ENCODE results near the gene NTMT1. TPM values are rescaled to one million over a fixed set of nuclear protein-coding genes. Genes with fewer than 3 reads are reported as not detected.

Gene NTMT1
- total and polyA plus RNA-seq, 12 donors, result 54.0 to 123 (median 61.9) TPM

DNA sequence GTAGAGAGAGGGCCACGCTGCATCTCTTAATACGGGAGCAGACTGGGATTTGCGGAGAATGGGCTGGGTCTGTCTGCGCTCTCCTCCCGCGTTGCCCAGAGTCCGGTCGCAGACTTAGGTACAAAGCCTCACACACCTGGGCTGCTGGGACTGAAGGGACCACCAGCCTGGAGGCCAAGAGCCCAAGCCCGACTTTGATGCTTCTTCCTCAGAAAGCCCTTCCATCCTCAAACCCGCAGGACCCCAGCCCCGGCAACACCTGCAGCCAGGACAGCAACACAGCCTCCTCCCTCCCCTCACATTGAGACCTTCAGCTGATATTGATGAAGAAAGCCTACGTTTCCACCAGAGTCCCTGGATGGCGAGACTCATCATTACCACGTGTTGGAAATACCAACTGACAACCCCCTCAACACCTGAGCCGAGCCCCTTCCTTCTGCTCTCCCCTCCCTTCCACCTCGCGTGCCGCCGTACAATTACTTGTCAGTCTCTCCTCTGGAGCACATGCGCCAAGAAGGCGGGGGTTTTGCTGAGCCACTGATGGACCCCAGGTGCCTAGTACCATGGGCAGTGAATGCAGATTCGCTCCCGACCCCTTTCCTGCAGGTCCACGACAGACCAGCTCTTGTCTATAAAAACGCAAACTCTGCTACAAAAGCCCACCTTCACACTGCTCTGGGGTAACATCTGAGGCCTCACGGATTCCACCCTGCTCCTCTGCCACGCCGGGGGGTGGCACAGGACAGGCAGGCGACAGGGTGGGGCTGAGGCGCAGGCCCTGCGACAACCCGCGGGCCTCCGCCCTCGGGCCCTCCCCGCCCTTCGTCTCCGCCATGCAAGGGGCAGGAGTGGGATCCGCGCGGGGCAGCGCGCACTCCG, 15.1 kb downstream of the NTMT1 start:
- intact Hi-C loops (cut with DNase I), result loop anchor here (5.0 to 10.0 kb wide), 5 partner anchors 84 to 141 kb away; no protein-coding TSS in a partner anchor
- peak in 3 of 8 donors; percentile 0 to 9 (median 1) for ATAC-seq
- H3K27ac ChIP-seq, result peak overlapping the region in 9 of 10 donors; percentile 78 to 92 (median 85)

DNA sequence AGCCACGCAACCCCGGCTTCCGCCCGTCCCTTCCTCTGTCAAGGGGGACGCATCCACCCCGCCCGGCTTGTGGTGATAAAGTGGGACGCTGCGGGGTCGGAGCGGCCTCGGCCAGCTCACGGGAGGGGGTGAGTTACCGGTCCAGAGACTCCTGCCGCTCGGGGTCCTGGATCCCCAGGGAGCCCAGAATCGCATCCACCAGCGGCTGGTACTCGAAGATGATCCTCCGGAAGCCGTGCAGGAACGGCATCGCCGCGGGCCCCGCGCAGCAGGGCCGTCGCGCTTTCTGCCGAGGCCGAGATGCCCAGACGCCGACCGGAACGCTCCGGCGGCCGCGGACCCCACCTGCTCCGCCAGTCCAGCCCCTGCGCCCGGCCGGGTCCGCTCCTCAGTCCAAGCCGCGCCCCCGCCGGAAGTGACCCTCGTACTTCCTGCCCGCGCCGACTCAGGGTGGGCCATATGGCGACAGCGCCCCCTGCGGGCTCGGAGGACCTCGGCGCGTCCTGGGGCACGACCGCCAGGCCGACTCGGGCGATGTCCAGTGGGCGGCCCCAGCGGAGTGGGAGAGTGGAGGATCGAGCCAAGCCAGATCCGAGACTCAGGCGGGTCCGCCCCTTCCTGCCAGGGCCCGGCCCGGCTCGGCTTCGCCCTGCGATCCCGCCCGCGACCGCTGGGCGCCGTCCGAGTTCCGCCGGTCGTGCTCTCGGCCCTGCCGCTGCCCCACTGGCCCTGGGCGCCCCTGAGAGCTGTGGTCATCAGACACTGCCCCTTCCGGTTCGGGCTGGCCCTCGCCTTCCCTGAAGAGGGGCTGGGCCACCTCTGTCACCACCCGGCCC, 16.0 kb downstream of the NTMT1 start, which contains the start of gene ASB6:
TSS of gene ASB6 (minus strand) at position 402 of the 836 bp plus-strand sequence. CDS start at position 250, 152 bp downstream.
- TF ChIP-seq, protein P1, sequence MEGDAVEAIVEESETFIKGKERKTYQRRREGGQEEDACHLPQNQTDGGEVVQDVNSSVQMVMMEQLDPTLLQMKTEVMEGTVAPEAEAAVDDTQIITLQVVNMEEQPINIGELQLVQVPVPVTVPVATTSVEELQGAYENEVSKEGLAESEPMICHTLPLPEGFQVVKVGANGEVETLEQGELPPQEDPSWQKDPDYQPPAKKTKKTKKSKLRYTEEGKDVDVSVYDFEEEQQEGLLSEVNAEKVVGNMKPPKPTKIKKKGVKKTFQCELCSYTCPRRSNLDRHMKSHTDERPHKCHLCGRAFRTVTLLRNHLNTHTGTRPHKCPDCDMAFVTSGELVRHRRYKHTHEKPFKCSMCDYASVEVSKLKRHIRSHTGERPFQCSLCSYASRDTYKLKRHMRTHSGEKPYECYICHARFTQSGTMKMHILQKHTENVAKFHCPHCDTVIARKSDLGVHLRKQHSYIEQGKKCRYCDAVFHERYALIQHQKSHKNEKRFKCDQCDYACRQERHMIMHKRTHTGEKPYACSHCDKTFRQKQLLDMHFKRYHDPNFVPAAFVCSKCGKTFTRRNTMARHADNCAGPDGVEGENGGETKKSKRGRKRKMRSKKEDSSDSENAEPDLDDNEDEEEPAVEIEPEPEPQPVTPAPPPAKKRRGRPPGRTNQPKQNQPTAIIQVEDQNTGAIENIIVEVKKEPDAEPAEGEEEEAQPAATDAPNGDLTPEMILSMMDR (IDR thresholded peaks at IDR 0.05), result peak; percentile 96 to 100 (median 99)
- intact Hi-C loops (cut with DNase I), result loop anchor here (1.0 to 10.0 kb wide), 8 partner anchors 83 to 142 kb away; no protein-coding TSS in a partner anchor
- 0% methylated on average over 89 to 93 of the region's 93 CpGs for WGBS, 2 donors
- H3K36me3 ChIP-seq, result peaks cover 0 to 32% (median 23%) of the 10 kb centered on the region in 9 donors
- no peaks in the 10 kb centered on the region for H3K9me3 ChIP-seq
- H3K4me3 ChIP-seq, result peak within 1 kb of the TSS; percentile 76 to 100 (median 98)
- peak; percentile 94 to 98 (median 96) for ATAC-seq
- peaks cover 17 to 29% (median 24%) of the 10 kb centered on the region in 9 donors for H3K4me1 ChIP-seq
- H3K27ac ChIP-seq, result peak within 1 kb of the TSS; percentile 27 to 92 (median 84)
- peak; percentile 98 to 99 for DNase-seq
- no peaks in the 10 kb centered on the region for H3K27me3 ChIP-seq

More for the DNA sequence above, 15.1 kb downstream of the NTMT1 start:
- Histone ChIP-seq H3K9me3 (no peaks in the 10 kb centered on the region), H3K36me3 (peaks cover 0 to 41% (median 23%) of the 10 kb centered on the region in 9 donors), H3K4me1 (peaks cover 17 to 29% (median 24%) of the 10 kb centered on the region in 9 donors), H3K4me3 (peak overlapping the region; percentile 76 to 100 (median 98)), H3K27me3 (no peaks in the 10 kb centered on the region)
- no peak for DNase-seq
- TF ChIP-seq, protein P1 (IDR thresholded peaks at IDR 0.05), result no peak
- WGBS, 2 donors, result 19 to 20% methylated on average over 43 to 44 of the region's 44 CpGs

DNA sequence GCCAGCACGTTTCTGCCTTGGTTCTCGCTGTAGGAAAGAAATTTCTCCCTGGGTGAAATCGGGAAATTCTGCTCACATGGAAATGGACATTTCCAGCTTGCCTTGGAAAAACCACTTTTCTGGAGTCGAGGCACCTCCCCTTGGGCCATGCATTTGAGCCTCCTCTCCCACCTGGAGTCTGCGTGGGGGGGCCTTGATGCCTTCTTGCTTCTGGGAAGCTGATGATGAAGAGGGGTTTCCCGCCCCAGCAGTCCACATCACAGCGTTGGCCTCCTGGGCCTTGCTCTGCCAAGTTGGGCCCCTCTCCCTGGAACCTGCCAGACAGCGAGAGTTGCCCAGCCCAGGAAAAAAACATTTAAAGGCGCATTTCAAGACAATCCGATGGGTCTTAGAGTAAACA, 17.7 kb downstream of the NTMT1 start:
- H3K4me3 ChIP-seq, result no peak overlapping the region
- TF ChIP-seq, protein P1 (IDR thresholded peaks at IDR 0.05), result no peak
- H3K27ac ChIP-seq, result no peak overlapping the region
- peaks cover 17 to 29% (median 24%) of the 10 kb centered on the region in 9 donors for H3K4me1 ChIP-seq
- ATAC-seq (no peak), DNase-seq (no peak)
- 84 to 86% methylated on average over 10 of the region's 10 CpGs for WGBS, 2 donors
- H3K27me3 ChIP-seq, result no peaks in the 10 kb centered on the region
- intact Hi-C loops (cut with DNase I), result loop anchor here (2.0 to 10.0 kb wide), 6 partner anchors 81 to 139 kb away; no protein-coding TSS in a partner anchor
- H3K9me3 ChIP-seq, result no peaks in the 10 kb centered on the region
- peaks cover 0 to 15% (median 7%) of the 10 kb centered on the region in 9 donors for H3K36me3 ChIP-seq
